ENCODE measurements around the gene RIOX2. TPM values are rescaled to one million over a fixed set of nuclear protein-coding genes. Genes with fewer than 3 reads are reported as not detected.

The RIOX2 gene
- total RNA-seq, 2 donors from 2014 or later = 12.5 to 13.6 TPM

- peak; percentile 71 for DNase-seq
- no peaks in the 10 kb centered on the region for H3K9me3 Mint-ChIP-seq
- peak; percentile 31 for TF ChIP-seq CTCF (conservative IDR thresholded peaks at IDR 0.05)
- no peaks in the 10 kb centered on the region for H3K36me3 Mint-ChIP-seq (ENCODE audit: low read depth)
- H3K4me3 ChIP-seq (ENCODE audit: low read length) = no peak overlapping the region
- no peak overlapping the region for H3K27ac ChIP-seq (ENCODE audit: low read depth, low read length)
- H3K27me3 ChIP-seq (ENCODE audit: control insufficient read depth, insufficient read depth, low read length, poor library complexity, severe bottlenecking) = no peaks in the 10 kb centered on the region
- no peak overlapping the region for H3K4me3 Mint-ChIP-seq
- no peaks in the 10 kb centered on the region for H3K27me3 Mint-ChIP-seq (ENCODE audit: insufficient read depth)
- WGBS, 2 experiments (ENCODE audit: insufficient coverage in 1 of 2, insufficient read length in 1 of 2) = 80 to 95% methylated on average over 1 to 3 of the region's 3 CpGs
- no peaks in the 10 kb centered on the region for H3K4me1 Mint-ChIP-seq
- no peak overlapping the region for H3K9ac ChIP-seq (ENCODE audit: extremely low read depth, low read length, poor library complexity, severe bottlenecking)
- no peaks in the 10 kb centered on the region for H3K9me3 ChIP-seq (ENCODE audit: control insufficient read depth, low read length)
- H3K4me1 ChIP-seq (ENCODE audit: control insufficient read depth, insufficient read depth, low read length) = no peaks in the 10 kb centered on the region
- H3K36me3 ChIP-seq (ENCODE audit: control insufficient read depth, insufficient read depth, low read length) = no peaks in the 10 kb centered on the region
- no peak overlapping the region for H3K27ac Mint-ChIP-seq
Measured at GRCh38 chr3:97979610-97980009, 7.4 kb upstream of the RIOX2 start.

- no peak overlapping the region for H3K27ac Mint-ChIP-seq
- H3K27me3 ChIP-seq (ENCODE audit: control insufficient read depth, insufficient read depth, low read length, poor library complexity, severe bottlenecking) = peaks cover 9% of the 10 kb centered on the region
- H3K4me3 Mint-ChIP-seq = no peak overlapping the region
- peak; percentile 45 for TF ChIP-seq CTCF (conservative IDR thresholded peaks at IDR 0.05)
- no peak for DNase-seq
- no peaks in the 10 kb centered on the region for H3K4me1 ChIP-seq (ENCODE audit: control insufficient read depth, insufficient read depth, low read length)
- no peak overlapping the region for H3K27ac ChIP-seq (ENCODE audit: low read depth, low read length)
- peaks cover 2% of the 10 kb centered on the region for H3K4me1 Mint-ChIP-seq
- H3K9ac ChIP-seq (ENCODE audit: extremely low read depth, low read length, poor library complexity, severe bottlenecking) = no peak overlapping the region
- no peaks in the 10 kb centered on the region for H3K9me3 ChIP-seq (ENCODE audit: control insufficient read depth, low read length)
- H3K4me3 ChIP-seq (ENCODE audit: low read length) = no peak overlapping the region
- H3K27me3 Mint-ChIP-seq (ENCODE audit: insufficient read depth) = peaks cover 9% of the 10 kb centered on the region
- no peaks in the 10 kb centered on the region for H3K9me3 Mint-ChIP-seq
- WGBS, 2 experiments (ENCODE audit: insufficient coverage in 1 of 2, insufficient read length in 1 of 2) = 100% methylated on average over 1 of the region's 1 CpG
- H3K36me3 Mint-ChIP-seq (ENCODE audit: low read depth) = no peaks in the 10 kb centered on the region
- no peaks in the 10 kb centered on the region for H3K36me3 ChIP-seq (ENCODE audit: control insufficient read depth, insufficient read depth, low read length)
Measured at GRCh38 chr3:97975466-97975865, 3.2 kb upstream of the RIOX2 start.

GRCh38 chr3:97974996-97975395 lies 2.8 kb upstream of the RIOX2 start:
- H3K27me3 ChIP-seq (ENCODE audit: control insufficient read depth, insufficient read depth, low read length, poor library complexity, severe bottlenecking) = peaks cover 9% of the 10 kb centered on the region
- H3K9me3 ChIP-seq (ENCODE audit: control insufficient read depth, low read length) = no peaks in the 10 kb centered on the region
- H3K9ac ChIP-seq (ENCODE audit: extremely low read depth, low read length, poor library complexity, severe bottlenecking) = no peak overlapping the region
- Mint-ChIP-seq H3K36me3 (ENCODE audit: low read depth) (no peaks in the 10 kb centered on the region), H3K4me3 (no peak overlapping the region), H3K9me3 (no peaks in the 10 kb centered on the region), H3K27ac (no peak overlapping the region), H3K27me3 (ENCODE audit: insufficient read depth) (peaks cover 9% of the 10 kb centered on the region), H3K4me1 (peaks cover 2% of the 10 kb centered on the region)
- no peak for TF ChIP-seq CTCF (conservative IDR thresholded peaks at IDR 0.05)
- H3K27ac ChIP-seq (ENCODE audit: low read depth, low read length) = no peak overlapping the region
- no peaks in the 10 kb centered on the region for H3K36me3 ChIP-seq (ENCODE audit: control insufficient read depth, insufficient read depth, low read length)
- no peak overlapping the region for H3K4me3 ChIP-seq (ENCODE audit: low read length)
- no peaks in the 10 kb centered on the region for H3K4me1 ChIP-seq (ENCODE audit: control insufficient read depth, insufficient read depth, low read length)
- no peak for DNase-seq
- WGBS, 2 experiments (ENCODE audit: insufficient coverage in 1 of 2, insufficient read length in 1 of 2) = 90 to 93% methylated on average over 3 of the region's 3 CpGs

All from endodermal cell (in vitro differentiated cells).